ENCODE measurements around the gene DNAJB6. TPM values are rescaled to one million over a fixed set of nuclear protein-coding genes. Genes with fewer than 3 reads are reported as not detected.
"Not testable (repeated sequence)": the region's sequence is repeated elsewhere in the genome, so short reads cannot be mapped to it uniquely, and the experiment has no call there.

DNAJB6 gene
- total RNA-seq, 3 donors from 2014 or later = 71.2 to 165 (median 75.0) TPM

DNA sequence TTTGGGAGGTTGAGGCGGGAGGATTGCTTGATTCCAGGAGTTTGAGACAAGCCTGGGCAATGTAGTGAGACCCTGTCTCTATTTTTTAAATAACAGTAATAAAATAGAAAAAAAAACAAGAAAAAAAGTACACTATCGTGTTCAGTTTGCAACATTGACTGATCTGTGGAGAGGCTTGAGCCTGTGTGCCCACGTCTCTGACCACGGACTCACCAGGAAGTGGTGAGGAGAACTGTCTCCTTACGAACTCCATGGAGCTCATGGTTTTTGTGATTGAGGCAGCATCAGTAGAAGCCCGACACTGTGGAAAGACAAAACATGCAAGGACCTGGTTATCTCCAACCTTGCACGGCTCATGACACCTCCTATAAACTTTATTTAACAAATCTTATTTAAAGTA, 23.9 kb upstream of the DNAJB6 start:
- TF ChIP-seq CTCF (IDR thresholded peaks at IDR 0.05) = no peak
- intact Hi-C loops (cut with DNase I, micrococcal nuclease) = no loop called here
- ATAC-seq (no peak), DNase-seq (no peak)
- Histone ChIP-seq H3K4me3 (no peak overlapping the region), H3K4me1 (ENCODE audit: low read depth) (no peaks in the 10 kb centered on the region), H3K9me3 (no peaks in the 10 kb centered on the region), H3K36me3 (ENCODE audit: low read depth) (no peaks in the 10 kb centered on the region)

DNA sequence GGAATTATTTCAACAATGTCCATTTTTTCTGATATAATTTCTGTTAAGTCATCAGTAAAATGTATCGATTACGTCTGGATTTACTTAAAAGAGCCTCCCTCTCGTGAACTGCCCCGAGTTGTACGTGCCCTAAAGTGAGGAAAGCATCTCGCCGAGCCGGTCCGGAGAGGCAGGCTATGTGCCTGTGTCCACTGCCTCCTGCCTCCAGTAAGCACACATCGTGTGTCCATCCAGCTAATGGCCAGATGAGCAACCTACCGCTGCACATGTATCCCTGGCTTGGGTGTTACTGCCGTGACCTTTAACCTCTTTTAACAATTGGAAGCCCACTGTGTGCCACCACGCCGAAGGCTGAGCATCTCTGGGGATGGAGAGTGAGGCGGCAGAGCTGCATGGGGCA, 23.2 kb upstream of the DNAJB6 start:
- Histone ChIP-seq H3K4me3 (no peak overlapping the region), H3K36me3 (ENCODE audit: low read depth) (no peaks in the 10 kb centered on the region), H3K4me1 (ENCODE audit: low read depth) (no peaks in the 10 kb centered on the region), H3K9me3 (no peaks in the 10 kb centered on the region)
- ATAC-seq (no peak), DNase-seq (no peak)
- intact Hi-C loops (cut with DNase I, micrococcal nuclease) = no loop called here
- TF ChIP-seq CTCF (IDR thresholded peaks at IDR 0.05) = no peak

DNA sequence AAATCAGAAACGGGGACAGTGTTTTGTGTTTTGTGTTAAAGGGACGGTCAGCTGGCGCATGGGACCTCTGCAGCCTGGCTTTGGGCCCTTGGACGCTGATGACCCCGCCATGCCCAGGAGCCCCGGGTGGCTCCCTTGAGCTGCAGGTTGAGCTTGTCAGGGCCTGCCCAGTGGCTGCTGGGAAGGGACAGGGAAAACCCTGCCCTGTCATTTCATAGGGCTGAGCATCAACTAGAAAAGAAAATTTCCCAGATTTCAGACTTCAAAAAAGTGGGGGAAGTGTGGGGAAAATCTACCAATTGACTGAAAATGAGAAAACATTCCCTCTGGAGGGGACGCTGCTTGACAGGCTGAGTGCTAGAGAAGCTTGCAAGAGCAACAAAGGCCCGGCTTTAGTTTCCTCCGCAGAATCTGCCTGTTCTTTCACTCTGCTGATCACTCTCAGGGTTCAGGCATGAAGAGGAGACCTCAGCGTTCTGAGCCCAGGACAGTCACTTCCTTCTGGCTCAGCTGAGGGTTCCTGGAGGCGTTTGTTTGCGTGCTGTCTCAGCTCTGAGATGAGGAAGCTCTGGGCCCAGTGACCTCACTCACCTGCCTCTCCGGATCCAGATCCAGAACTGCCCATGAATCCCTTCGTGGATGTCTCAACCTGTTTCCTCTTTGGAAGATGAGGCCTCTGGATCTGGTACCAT, 18.6 kb upstream of the DNAJB6 start:
- DNase-seq = peak in 1 of 3 donors; percentile 38
- Histone ChIP-seq H3K36me3 (ENCODE audit: low read depth) (no peaks in the 10 kb centered on the region), H3K4me1 (ENCODE audit: low read depth) (no peaks in the 10 kb centered on the region), H3K9me3 (no peaks in the 10 kb centered on the region), H3K4me3 (no peak overlapping the region)
- intact Hi-C loops (cut with DNase I, micrococcal nuclease) = no loop called here
- ATAC-seq = peak; percentile 86
- TF ChIP-seq CTCF (IDR thresholded peaks at IDR 0.05) = no peak

- intact Hi-C loops (cut with DNase I, micrococcal nuclease) = no loop called here
- no peak for TF ChIP-seq CTCF (IDR thresholded peaks at IDR 0.05)
- DNase-seq (no peak), ATAC-seq (no peak)
- no peaks in the 10 kb centered on the region for H3K4me1 ChIP-seq (ENCODE audit: low read depth)
- no peaks in the 10 kb centered on the region for H3K36me3 ChIP-seq (ENCODE audit: low read depth)
- H3K4me3 ChIP-seq = no peak overlapping the region
- no peaks in the 10 kb centered on the region for H3K9me3 ChIP-seq
Measured at GRCh38 chr7:157320608-157320980, 16.2 kb upstream of the DNAJB6 start.

DNA sequence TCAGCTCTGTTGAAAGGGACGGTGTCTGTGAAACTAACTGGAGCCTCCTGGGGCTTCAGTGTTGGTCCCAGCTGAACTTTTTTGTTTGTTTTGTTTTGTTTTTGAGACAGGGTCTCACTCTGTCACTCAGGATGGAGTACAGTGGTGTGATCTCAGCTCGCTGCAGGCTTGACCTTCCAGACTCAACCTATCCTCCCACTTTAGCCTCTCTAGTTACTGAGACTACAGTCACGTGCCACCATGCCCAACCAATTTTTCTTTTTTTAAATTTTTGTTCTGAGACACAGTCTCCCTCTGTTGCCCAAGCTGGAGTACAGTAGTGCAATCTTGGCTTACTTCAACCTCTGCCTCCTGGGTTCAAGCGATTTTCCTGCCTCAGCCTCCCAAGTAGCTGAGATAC, 13.4 kb upstream of the DNAJB6 start:
- no peaks in the 10 kb centered on the region for H3K36me3 ChIP-seq (ENCODE audit: low read depth)
- H3K4me3 ChIP-seq = no peak overlapping the region
- intact Hi-C loops (cut with DNase I, micrococcal nuclease) = no loop called here
- no peak for TF ChIP-seq CTCF (IDR thresholded peaks at IDR 0.05)
- H3K9me3 ChIP-seq = no peaks in the 10 kb centered on the region
- ATAC-seq = no peak
- DNase-seq = no peak
- H3K4me1 ChIP-seq (ENCODE audit: low read depth) = no peaks in the 10 kb centered on the region

- Histone ChIP-seq H3K4me1 (ENCODE audit: low read depth) (no peaks in the 10 kb centered on the region), H3K36me3 (ENCODE audit: low read depth) (no peaks in the 10 kb centered on the region), H3K9me3 (no peaks in the 10 kb centered on the region), H3K4me3 (no peak overlapping the region)
- intact Hi-C loops (cut with DNase I, micrococcal nuclease) = no loop called here
- TF ChIP-seq CTCF (IDR thresholded peaks at IDR 0.05) = no peak
- no peak for DNase-seq
- ATAC-seq = no peak
Measured at GRCh38 chr7:157329447-157329846, 7.4 kb upstream of the DNAJB6 start.

DNA sequence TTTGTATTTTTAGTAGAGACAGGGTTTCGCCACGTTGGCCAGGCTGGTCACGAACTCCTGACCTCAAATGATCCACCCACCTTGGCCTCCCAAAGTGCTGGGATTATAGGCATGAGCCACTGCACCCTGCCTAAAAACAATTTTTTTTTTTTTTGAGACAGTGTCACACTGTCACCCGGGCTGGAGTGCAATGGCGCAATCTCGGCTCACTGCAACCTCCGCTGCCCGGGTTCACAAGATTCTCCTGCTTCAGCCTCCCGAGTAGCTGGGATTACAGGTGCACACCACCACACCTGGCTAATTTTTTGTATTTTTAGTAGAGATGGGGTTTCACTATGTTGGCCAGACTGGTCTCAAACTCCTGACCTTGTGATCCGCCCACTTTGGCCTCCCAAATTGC, 6.2 kb upstream of the DNAJB6 start:
- ATAC-seq; H3K9me3 ChIP-seq; H3K4me1 ChIP-seq (ENCODE audit: low read depth); H3K36me3 ChIP-seq (ENCODE audit: low read depth); H3K4me3 ChIP-seq; intact Hi-C loops (cut with DNase I, micrococcal nuclease); DNase-seq: not testable (repeated sequence)

GRCh38 chr7:157331049-157331448, 5.8 kb upstream of the DNAJB6 start:
- H3K4me3 ChIP-seq; H3K9me3 ChIP-seq; H3K36me3 ChIP-seq (ENCODE audit: low read depth); intact Hi-C loops (cut with DNase I, micrococcal nuclease); ATAC-seq; H3K4me1 ChIP-seq (ENCODE audit: low read depth); DNase-seq: not testable (repeated sequence)
